Spleen (tissue), 7 donors: ENCODE data around the gene DNER.

ENCODE experiments used
- CTCF ChIP-seq, 11 experiments: fragments of 200-600 bp in 7 of 11; fragments of 450-650 bp in 4 of 11; sonication (generic) in 4 of 11; IDR thresholded peaks in 8 of 11; conservative IDR thresholded peaks in 3 of 11; 1 replicate in 7 of 11; 2 replicates in 4 of 11; pipeline versions ENCODE4 v1.4.0 to v1.8.0; 2016 to 2021; ENCODE audit warnings: antibody characterized with exemption in 11 of 11, inconsistent platforms in 4 of 11, mild to moderate bottlenecking in 1 of 11
- POLR2A ChIP-seq, 3 donors: fragments of 450-650 bp; IDR thresholded peaks; one replicate each; pipeline ENCODE4 v1.5.1; 2017; ENCODE audit warnings: antibody characterized with exemption in 3 of 3, mild to moderate bottlenecking in 1 of 3
- donor health status: DM: no; HTN: no; CAD: no; lungs with moderate emphysema.
- donor health status: DM: no; HTN: no; CAD: no.
- donor health status: DM: no; HTN: no; CAD: no.

GRCh38 chr2:229752970-229753729 lies 38.8 kb upstream of the DNER start:
- TF ChIP-seq CTCF (IDR thresholded peaks at IDR 0.05 in 8 of 11, conservative IDR thresholded peaks at IDR 0.05 in 3 of 11) (no peak), POLR2A (IDR thresholded peaks at IDR 0.05) (no peak)
